Lower leg skin (tissue), 4 donors: ENCODE data around the gene CCDC32. TPM values are rescaled to one million over a fixed set of nuclear protein-coding genes. Genes with fewer than 3 reads are reported as not detected.

Experiments
- DNase-seq, 2 donors: peaks; one replicate each; pipeline ENCODE4 v3.0.0-alpha.2; 2019; ENCODE audit warnings: low spot score in 2 of 2
- H3K4me3 ChIP-seq: fragments of 200-600 bp; sonication (generic); 2 replicates; pipeline ENCODE4 v1.5.1; 2017; ENCODE audit warnings: mild to moderate bottlenecking, low read depth; ENCODE audit not compliant: poor library complexity, severe bottlenecking
- CTCF ChIP-seq, 3 donors: fragments of 450-650 bp; IDR thresholded peaks; one replicate each; pipeline ENCODE4 v1.5.1; 2016; ENCODE audit warnings: antibody characterized with exemption in 3 of 3, mild to moderate bottlenecking in 3 of 3, moderate library complexity in 2 of 3
- POLR2A ChIP-seq, 2 donors: fragments of 450-650 bp; IDR thresholded peaks; one replicate each; pipeline ENCODE4 v1.6.1; 2016 to 2017; ENCODE audit warnings: antibody characterized with exemption in 2 of 2, mild to moderate bottlenecking in 1 of 2, moderate library complexity in 1 of 2
- WGBS, 2 donors: methylation state at CpG; one replicate each; pipeline ENCODE4 v1.1.5; 2018; 5-methylcytosine and 5-hydroxymethylcytosine counted together
- intact Hi-C: fragments of 100-400 bp; cut with DNase I; formaldehyde crosslinking; loops from one replicate; pipeline ENCODE4 v1.15.0; 2023; ENCODE audit warnings: low total_unique reads
- total RNA-seq, 4 donors: library from RNA; depleted of rRNA; stranded (reverse); fragments of >200 nt; gene quantifications; one replicate each; pipeline ENCODE4 v1.1.0, GENCODE V29; 2016

The CCDC32 gene
- total RNA-seq, 4 donors from 2014 or later = 9.4 to 30.6 (median 20.6) TPM

- DNase-seq = no peak
- no peak overlapping the region for H3K4me3 ChIP-seq
- TF ChIP-seq POLR2A (IDR thresholded peaks at IDR 0.05) = no peak
- no peak for TF ChIP-seq CTCF (IDR thresholded peaks at IDR 0.05)
- intact Hi-C loops = no loop called here
These were observed 1.4 kb downstream of the CCDC32 start for GRCh38 chr15:40563426-40563825.

- TF ChIP-seq CTCF (IDR thresholded peaks at IDR 0.05) (no peak), POLR2A (IDR thresholded peaks at IDR 0.05) (no peak)
- intact Hi-C loops = no loop called here
- 71 to 74% methylated on average over 2 of the region's 2 CpGs for WGBS, 2 donors
- no peak for DNase-seq
- no peak overlapping the region for H3K4me3 ChIP-seq
These were observed 2.2 kb downstream of the CCDC32 start for GRCh38 chr15:40562691-40563090.

- 83 to 89% methylated on average over 6 of the region's 6 CpGs for WGBS, 2 donors
- DNase-seq = no peak
- TF ChIP-seq POLR2A (IDR thresholded peaks at IDR 0.05) = no peak
- intact Hi-C loops = no loop called here
- no peak overlapping the region for H3K4me3 ChIP-seq
These were observed 5.7 kb downstream of the CCDC32 start for GRCh38 chr15:40558952-40559742.

- TF ChIP-seq CTCF (IDR thresholded peaks at IDR 0.05) = no peak
- TF ChIP-seq POLR2A (IDR thresholded peaks at IDR 0.05) = no peak
- no peak overlapping the region for H3K4me3 ChIP-seq
- intact Hi-C loops = no loop called here
- DNase-seq = no peak
- 100% methylated on average over 2 of the region's 2 CpGs for WGBS, 2 donors
These were observed 9.0 kb downstream of the CCDC32 start for GRCh38 chr15:40555876-40556275.

- H3K4me3 ChIP-seq = no peak overlapping the region
- intact Hi-C loops = no loop called here
- DNase-seq = no peak
- TF ChIP-seq CTCF (IDR thresholded peaks at IDR 0.05) = no peak
- TF ChIP-seq POLR2A (IDR thresholded peaks at IDR 0.05) = no peak
- WGBS, 2 donors = 73 to 79% methylated on average over 4 of the region's 4 CpGs
These were observed 10.7 kb downstream of the CCDC32 start for GRCh38 chr15:40554161-40554525.

GRCh38 chr15:40550341-40551037, 14.4 kb downstream of the CCDC32 start:
- TF ChIP-seq POLR2A (IDR thresholded peaks at IDR 0.05) (no peak), CTCF (IDR thresholded peaks at IDR 0.05) (no peak)
- WGBS, 2 donors = 87 to 88% methylated on average over 6 of the region's 6 CpGs
- no peak for DNase-seq
- no peak overlapping the region for H3K4me3 ChIP-seq
- intact Hi-C loops = no loop called here
